Measurements from ENCODE around the gene CHST11.

- TF ChIP-seq CTCF (IDR thresholded peaks at IDR 0.05): no peak
- no peak for TF ChIP-seq ZFX (IDR thresholded peaks at IDR 0.05; ENCODE audit: borderline replicate concordance)
Observed at GRCh38 chr12:104649217-104649824, 192.6 kb downstream of the CHST11 start.

Measured in 22Rv1 (cell line).